Omental fat pad (tissue), 4 donors: ENCODE data around the gene PPP1R16B. TPM values are rescaled to one million over a fixed set of nuclear protein-coding genes. Genes with fewer than 3 reads are reported as not detected.

Experiments
- ATAC-seq: fragments of 150-250 bp; one replicate; pipeline ENCODE4 v1.9.1; 2016; ENCODE audit warnings: mild to moderate bottlenecking, moderate library complexity; ENCODE audit not compliant: low FRiP score
- DNase-seq: peaks from one replicate; pipeline ENCODE4 v3.0.0-alpha.2; 2019; ENCODE audit warnings: low spot score
- CTCF ChIP-seq, 3 donors: fragments of 450-650 bp; IDR thresholded peaks; one replicate each; pipeline ENCODE4 v1.5.1; 2016 to 2017; ENCODE audit warnings: antibody characterized with exemption in 3 of 3, mild to moderate bottlenecking in 3 of 3, moderate library complexity in 2 of 3
- total RNA-seq, 4 donors: library from RNA; depleted of rRNA; stranded (reverse); fragments of >200 nt; gene quantifications; one replicate each; pipeline ENCODE4 v1.1.0, GENCODE V29; 2016

Gene PPP1R16B
- total RNA-seq, 4 donors from 2014 or later, result 7.1 to 48.4 (median 21.6) TPM

DNA sequence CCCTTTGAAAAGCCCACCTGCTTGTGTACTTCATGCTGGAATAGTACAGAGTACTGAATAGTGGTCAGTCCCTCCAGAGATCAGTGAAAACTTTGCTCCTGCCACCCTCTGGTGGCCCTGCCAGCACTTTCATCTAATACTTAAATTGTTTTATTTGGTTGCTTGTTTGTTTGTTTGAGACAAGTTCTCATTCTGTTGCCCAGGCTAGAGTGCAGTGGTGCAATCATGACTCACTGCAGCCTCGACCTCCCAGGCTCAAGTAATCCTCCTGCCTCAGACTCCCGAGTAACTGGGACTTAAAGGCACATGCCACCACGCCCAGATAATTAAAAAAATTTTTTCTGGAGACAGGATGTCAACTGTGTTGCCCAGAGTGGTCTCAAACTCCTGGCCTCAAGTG lies 129.8 kb downstream of the PPP1R16B start:
- DNase-seq (no peak), ATAC-seq (no peak)
- TF ChIP-seq CTCF (IDR thresholded peaks at IDR 0.05), result no peak

GRCh38 chr20:38935967-38936407 lies 130.5 kb downstream of the PPP1R16B start:
- DNase-seq (no peak), ATAC-seq (no peak)
- TF ChIP-seq CTCF (IDR thresholded peaks at IDR 0.05), result no peak

DNA sequence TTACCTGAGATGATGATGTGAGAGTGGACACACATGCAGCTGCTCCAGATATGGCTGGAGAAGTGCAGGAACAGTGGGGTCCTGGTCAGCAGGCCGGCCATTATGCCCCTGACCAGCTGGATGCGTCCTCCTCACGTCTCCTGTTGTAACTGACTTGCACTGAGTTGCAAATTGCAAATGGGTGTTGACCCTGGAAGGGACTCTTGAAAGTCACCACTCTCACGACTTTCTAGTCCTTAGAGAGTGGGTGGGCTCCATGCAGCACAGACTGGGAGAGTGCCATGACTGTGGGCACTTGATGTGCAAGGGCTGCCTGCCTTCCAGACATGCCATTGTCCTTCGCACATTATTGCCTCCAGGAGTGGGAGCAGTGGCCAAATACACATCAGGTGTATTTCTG lies 131.5 kb downstream of the PPP1R16B start:
- no peak for TF ChIP-seq CTCF (IDR thresholded peaks at IDR 0.05)
- ATAC-seq (no peak), DNase-seq (no peak)

DNA sequence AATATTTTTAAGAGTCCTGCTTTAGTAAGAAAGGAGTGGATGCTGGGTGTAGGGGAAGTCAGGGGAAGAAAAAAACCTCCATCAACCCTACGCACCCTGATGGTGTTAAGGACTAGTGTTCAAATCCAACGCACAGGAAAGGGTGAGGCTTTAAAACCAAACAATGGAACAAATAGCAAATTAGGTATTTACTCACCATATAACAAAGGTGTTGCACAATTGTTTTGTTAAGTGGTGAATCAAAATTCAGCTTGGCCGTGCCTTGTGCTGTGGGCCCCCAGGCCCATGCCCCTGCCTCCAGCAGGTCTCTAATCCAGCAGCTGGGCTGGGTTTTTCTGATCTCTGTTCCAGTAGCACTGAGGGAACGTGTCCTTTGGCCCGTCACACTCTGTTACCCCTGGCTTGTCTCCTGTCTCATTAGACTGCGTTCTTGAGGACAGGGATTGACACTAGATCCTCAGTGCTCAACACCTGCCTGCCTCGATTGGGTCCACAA lies 132.5 kb downstream of the PPP1R16B start:
- ATAC-seq (no peak), DNase-seq (no peak)
- TF ChIP-seq CTCF (IDR thresholded peaks at IDR 0.05), result no peak

- no peak for ATAC-seq
- DNase-seq, result no peak
- TF ChIP-seq CTCF (IDR thresholded peaks at IDR 0.05), result no peak
Measured at GRCh38 chr20:38939686-38940085, 134.2 kb downstream of the PPP1R16B start.

- TF ChIP-seq CTCF (IDR thresholded peaks at IDR 0.05), result no peak
- ATAC-seq (no peak), DNase-seq (no peak)
Measured at GRCh38 chr20:38940644-38941043, 135.1 kb downstream of the PPP1R16B start.

DNA sequence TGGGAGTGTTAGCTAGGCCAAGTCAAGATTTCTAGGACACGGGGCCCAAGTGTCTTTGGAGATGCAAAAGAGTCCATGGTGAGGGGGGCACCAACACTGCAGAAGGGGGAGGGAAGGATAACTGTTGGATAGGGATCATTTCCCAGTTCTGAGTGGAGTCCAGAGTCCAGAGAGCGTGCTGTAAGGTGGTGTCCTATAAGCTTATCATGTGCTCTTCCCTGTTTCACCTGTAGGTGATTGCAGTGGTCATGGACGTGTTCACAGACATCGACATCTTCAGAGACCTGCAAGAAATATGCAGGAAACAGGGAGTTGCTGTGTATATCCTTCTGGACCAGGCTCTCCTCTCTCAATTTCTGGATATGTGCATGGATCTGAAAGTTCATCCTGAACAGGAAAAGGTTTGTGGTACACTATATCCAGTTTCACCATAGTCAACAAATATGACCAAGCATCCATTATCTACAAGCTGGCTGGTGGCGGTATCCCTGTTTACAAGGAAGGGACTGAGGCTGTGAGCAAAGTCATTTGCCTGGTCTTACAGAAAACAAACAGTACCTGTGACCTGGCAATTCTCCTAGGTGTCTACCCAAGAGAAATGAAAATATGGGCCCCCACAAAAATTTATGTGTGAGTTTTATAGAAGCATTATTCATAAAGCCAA lies 136.4 kb downstream of the PPP1R16B start:
- no peak for ATAC-seq
- DNase-seq, result no peak
- TF ChIP-seq CTCF (IDR thresholded peaks at IDR 0.05), result no peak
